Stimulated activated naive CD4-positive, alpha-beta T cell treated with Interleukin-2 at 50 U/mL for 16 hours (primary cell): ENCODE results near the gene OR4K14.
"Not testable (repeated sequence)": the region's sequence is repeated elsewhere in the genome, so short reads cannot be mapped to it uniquely, and the experiment has no call there.

Experiments
- DNase-seq: peaks from one replicate; lab custom pipeline; 2025; lab: John Stamatoyannopoulos, UW

The OR4K14 gene, protein sequence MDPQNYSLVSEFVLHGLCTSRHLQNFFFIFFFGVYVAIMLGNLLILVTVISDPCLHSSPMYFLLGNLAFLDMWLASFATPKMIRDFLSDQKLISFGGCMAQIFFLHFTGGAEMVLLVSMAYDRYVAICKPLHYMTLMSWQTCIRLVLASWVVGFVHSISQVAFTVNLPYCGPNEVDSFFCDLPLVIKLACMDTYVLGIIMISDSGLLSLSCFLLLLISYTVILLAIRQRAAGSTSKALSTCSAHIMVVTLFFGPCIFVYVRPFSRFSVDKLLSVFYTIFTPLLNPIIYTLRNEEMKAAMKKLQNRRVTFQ

DNA sequence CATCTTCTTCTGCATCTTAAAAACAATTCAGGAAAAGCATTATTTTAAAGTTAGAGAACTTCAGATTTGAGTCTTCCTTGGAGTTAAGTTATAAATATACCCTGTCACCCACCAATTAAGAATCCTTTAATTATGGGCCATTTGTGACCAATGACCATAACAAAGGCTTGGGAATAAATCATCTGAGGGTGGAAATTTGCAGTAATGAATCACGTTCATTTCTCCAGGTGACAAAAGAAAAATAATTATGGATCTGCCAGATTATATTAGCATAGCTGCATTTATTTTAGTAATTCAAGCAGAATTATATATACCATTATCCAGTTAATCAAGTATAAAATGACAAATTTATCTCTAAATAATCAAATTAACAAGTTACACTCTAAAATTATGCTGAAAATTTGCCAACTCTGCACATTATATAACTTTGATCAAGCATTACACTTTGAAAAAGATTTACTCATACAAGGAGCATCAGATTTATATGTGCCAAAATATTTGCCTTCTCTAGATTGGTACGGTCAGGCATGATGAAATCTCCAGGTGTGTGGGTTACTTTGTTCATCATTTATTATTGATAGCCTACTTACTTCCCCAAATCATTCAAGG, at the start of gene OR4K14:
Gene OR4K14, minus strand, starts transcription at position 51 of the 609 bp plus-strand sequence. CDS start 4,114 bp downstream, outside the sequence.
- DNase-seq = no peak

DNA sequence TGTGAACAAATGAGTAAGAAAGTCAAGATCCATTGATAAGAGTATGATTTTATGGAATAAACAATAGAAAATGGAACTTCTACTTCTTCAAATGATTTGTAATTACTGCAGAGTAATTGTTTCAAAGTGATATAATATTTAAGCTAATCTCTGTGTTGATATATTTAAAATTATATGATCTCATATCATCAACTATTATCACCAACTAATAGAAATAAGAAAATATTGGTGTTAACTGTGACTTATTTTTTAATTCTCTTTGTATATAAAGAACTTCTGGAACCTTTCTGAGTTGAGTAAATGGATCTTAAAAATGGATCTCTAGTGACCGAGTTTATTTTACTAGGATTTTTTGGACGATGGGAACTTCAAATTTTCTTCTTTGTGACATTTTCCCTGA, 40.6 kb upstream of the OR4K14 start, which contains the start of gene OR4L1:
Gene OR4L1, plus strand, starts transcription at position 301 of the 400 bp plus-strand sequence. Its CDS starts 0 bp downstream, at position 301.
- DNase-seq = no peak

DNA sequence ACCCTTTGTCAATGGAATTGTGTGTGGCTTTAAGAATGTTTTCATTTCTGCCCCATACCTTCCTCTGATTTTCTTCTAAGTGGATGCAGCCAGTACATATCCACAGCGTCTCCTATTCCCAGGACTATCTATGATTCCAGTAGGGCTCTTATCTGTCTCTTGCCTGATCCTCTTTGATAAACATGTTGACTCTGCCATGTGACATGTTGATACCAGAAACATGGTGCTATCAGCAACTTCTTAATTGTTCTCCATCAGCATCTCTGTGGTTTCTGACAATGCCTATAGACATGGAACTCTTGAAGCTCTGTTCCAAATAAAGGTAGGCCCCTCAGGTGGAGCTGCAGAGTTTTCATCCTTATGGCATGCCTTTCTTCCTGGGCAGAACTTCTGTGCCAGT, 29.1 kb upstream of the OR4K14 start:
- no peak for DNase-seq

- DNase-seq = no peak
Observed at GRCh38 chr14:20044243-20044642, 25.1 kb upstream of the OR4K14 start.

DNA sequence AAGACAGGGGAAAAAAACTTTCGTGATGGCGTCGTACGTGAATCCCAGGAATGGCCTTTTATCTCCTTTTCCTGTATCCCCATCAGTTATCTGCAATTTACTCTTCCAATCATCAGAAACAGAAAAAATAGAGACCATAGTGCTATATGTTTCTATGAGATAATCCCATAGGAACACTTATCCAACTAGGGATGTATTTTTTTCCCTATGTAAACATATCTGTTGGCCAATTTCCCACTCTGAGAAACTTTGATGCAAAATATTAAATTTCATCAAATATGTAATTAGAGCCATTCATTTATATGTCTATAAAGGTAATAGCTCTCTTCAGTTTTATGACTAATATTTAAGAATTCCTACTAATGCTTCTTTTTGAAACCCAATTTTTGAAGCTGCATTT, 16.8 kb upstream of the OR4K14 start, which contains the start of gene OR4K13:
Gene OR4K13, minus strand, starts transcription at position 101 of the 400 bp plus-strand sequence. CDS start 1,280 bp downstream, outside the sequence.
- no peak for DNase-seq

- DNase-seq = no peak
Observed at GRCh38 chr14:20035449-20035848, 16.3 kb upstream of the OR4K14 start.

DNA sequence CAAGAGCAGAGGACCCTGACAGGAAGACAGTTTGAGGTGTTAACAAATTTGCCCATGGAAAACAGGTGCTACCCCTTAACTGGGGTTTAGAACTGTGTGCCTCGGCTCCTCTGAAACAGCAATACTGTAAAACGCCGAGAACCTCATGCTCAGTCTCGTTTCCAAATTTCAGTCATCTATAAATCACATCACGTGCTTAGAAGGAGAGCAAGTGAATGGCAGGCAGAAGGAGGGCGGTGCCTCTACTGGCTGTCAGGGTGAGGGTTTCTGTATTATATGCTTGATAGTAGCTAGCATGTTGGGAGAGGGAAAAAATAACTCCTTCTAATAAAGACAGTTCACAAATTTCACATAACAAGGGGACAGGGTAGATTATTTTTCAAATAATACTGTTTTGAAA, 12.0 kb upstream of the OR4K14 start:
- DNase-seq = no peak

GRCh38 chr14:20008156-20008555, 11.0 kb downstream of the OR4K14 start:
- no peak for DNase-seq

DNA sequence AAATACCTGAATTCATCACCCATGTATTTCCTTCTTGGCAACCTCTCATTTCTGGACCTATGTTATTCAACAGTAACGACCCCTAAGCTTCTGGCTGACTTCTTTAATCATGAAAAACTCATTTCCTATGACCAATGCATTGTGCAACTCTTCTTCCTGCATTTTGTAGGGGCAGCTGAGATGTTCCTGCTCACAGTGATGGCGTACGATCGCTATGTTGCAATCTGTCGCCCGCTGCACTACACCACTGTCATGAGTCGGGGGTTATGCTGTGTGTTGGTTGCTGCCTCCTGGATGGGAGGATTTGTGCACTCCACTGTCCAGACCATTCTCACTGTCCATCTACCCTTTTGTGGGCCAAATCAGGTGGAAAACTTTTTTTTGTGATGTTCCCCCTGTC, 16.8 kb downstream of the OR4K14 start:
- no peak for DNase-seq

DNA sequence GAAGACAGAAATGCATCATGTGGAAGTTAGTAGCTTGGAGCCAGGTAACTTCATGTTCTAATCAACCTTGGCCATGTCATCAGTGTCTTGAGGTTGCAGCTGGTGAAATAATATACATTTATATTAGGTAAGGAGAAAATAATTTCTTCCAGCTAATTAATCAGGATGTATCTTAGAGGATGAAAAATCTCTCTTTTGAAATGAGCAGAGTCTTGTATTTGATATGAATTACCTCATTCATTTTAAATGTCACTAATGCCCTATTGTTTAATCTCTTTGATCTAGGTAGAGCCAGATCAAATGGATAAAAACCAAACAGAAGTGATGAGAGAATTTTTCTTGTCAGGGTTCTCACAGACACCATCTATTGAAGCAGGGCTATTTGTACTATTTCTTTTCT, 17.2 kb downstream of the OR4K14 start, which contains the start of gene OR4Q2:
Gene OR4Q2, plus strand, starts transcription at position 301 of the 400 bp plus-strand sequence.
- DNase-seq = no peak

GRCh38 chr14:19993438-19993837, 25.7 kb downstream of the OR4K14 start:
- DNase-seq = no peak

- DNase-seq = no peak
Observed at GRCh38 chr14:19975291-19975690, 43.8 kb downstream of the OR4K14 start, which contains the start of gene OR4K15. Gene OR4K15 (plus strand): TSS chr14:19975591. CDS start chr14:19975591, 0 bp downstream.

DNA sequence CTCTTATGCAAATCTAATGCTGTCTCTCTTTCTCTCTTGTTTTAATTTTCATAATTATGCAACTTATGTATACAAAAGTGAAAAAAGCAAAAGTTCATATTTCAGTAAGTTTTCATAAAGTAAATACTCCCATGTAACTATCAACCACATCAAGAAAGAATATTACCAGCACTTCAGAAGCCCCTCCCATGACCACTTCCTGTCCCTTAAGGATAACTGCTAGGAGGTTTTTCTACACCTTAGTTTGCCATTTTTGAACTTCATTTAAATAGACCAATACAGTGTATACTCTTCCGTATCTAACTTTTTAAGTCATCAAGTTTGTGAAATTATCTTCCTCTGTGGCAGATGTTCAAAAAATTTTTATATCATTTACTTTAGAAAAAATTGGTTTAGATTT, 44.3 kb downstream of the OR4K14 start:
- no peak for DNase-seq

GRCh38 chr14:19969735-19970134, 49.4 kb downstream of the OR4K14 start:
- DNase-seq = not testable (repeated sequence)
